A172 (cell line): ENCODE results near the gene TP53I11. TPM values are rescaled to one million over a fixed set of nuclear protein-coding genes. Genes with fewer than 3 reads are reported as not detected.

Experiments
- DNase-seq: peaks from one replicate; pipeline ENCODE4 v3.0.0-alpha.2; 2015; ENCODE audit warnings: low spot score
- total RNA-seq: library from RNA; depleted of rRNA; stranded (reverse); fragments of >200 nt; shearing (Covaris generic); gene quantifications from 2 replicates; pipeline ENCODE4 v1.2.3, GENCODE V29; 2014; rRNA removed

Gene TP53I11
- total RNA-seq, 1 experiment from 2014 or later: 23.7 TPM

DNA sequence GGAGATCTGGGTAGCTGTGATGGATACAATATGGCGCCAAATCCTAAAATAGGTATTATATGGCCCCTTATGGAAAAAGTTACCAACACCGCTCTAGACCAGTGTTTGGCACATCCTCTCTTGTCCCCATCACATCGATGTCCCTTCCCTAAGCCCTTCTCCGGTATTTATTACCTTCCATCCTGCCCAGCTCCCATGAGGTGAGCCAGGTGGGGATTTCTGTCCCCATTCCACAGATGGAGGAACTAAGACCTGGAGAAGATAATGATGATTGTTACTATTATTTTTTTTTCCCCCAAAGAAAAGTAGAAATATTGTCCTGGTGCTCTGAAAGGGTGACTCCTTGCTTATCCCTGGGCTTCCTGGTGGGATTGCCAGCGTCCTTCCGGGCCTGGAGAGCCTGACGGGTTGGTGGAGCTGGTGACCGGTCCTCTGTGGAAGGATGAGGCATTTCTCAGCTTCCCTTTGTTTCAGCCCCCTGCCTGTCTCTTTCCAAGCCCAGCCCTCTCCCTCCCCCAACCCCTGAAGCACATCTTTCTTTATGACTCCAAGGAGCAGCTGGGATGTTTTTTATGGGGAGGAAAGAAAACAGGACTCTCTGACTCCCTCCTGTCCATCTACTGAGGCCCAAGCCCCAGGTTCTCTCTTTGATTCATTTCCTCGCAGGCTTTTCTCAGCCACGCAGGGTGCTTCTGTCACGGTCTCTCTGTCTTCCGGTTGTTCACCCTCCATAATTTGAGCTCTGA is 65.4 kb downstream of the TP53I11 start:
- no peak for DNase-seq

DNA sequence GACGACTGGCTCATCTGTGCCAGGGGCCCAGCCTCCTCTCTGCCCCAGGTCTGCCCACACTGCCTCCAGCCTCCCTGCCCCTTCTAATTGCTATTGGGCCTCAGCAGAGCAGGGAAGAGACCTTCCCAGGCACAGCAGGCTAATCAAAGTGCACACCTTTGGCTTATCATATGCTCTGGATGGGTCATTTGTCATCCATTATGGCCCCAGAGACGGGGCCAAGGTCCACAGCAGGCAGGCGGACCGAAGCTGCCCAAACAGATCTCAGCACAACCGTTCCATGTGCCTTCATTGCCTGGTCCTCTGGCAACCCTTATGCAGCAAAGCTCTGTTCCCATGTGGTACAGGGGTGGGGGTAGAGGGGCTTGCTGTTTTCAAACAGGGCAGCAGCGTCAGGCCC is 66.6 kb downstream of the TP53I11 start:
- DNase-seq: no peak

DNA sequence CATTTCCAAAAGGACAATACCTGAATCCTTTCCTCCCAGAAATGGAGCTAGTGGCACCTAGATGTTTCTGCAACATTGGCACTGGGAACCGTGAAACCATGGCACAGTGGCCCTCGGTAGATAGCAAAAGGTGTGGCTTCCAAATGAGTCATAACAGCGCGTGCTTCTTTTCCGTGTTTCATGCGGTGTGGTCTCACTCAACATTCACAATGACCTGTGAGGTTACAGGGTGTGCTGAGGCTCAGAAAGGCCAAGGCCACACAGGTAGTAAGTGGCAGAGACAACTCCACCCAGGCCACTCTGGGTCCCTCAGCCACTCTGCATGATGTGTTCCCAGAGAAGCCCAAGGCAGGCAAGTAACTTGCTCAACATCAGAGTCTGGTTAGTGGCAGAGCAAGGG is 67.4 kb downstream of the TP53I11 start:
- peak; percentile 46 for DNase-seq

Other genes starting within 250 kb of the TP53I11 start
- gene TSPAN18, start 223.9 kb downstream of the TP53I11 start, total RNA-seq: not detected in 2 replicates
- gene PRDM11, start 195.8 kb upstream of the TP53I11 start, total RNA-seq: 7.6 and 10.1 TPM in 2 replicates